CD4-positive, alpha-beta memory T cell (primary cell): ENCODE data around the gene USP24. TPM values are rescaled to one million over a fixed set of nuclear protein-coding genes. Genes with fewer than 3 reads are reported as not detected.

Source experiments
- CTCF ChIA-PET: fragments of 350-600 bp; sonication (Branson Sonifier 250); formaldehyde crosslinking; loops from one replicate; lab custom pipeline; 2021; ENCODE audit warnings: inconsistent platforms; ENCODE audit not compliant: partially characterized antibody; lab: Charles Lee
- POLR2A ChIA-PET: fragments of 350-600 bp; sonication (Branson Sonifier 250); formaldehyde crosslinking; loops from one replicate; lab custom pipeline; 2021; ENCODE audit not compliant: partially characterized antibody; lab: Charles Lee
- DNase-seq, 5 donors: peaks; one replicate each; pipeline versions ENCODE4 v3.0.0 to v3.0.0-alpha.2; 2020 to 2022; ENCODE audit warnings: mixed read lengths in 1 of 5
- H3K27ac ChIP-seq: one replicate; pipeline ENCODE4 v1.7.0; 2013; ENCODE audit warnings: low read depth, low read length
- H3K27me3 ChIP-seq: 2 replicates; pipeline ENCODE4 v1.7.0; 2013; ENCODE audit warnings: mild to moderate bottlenecking, low read length, moderate library complexity; ENCODE audit not compliant: insufficient read depth
- H3K36me3 ChIP-seq: 2 replicates; pipeline ENCODE4 v1.7.0; 2013; ENCODE audit warnings: mild to moderate bottlenecking, low read length, moderate library complexity; ENCODE audit not compliant: insufficient read depth
- H3K4me1 ChIP-seq: 2 replicates; pipeline ENCODE4 v1.7.0; 2013; ENCODE audit warnings: mild to moderate bottlenecking, low read length, moderate library complexity; ENCODE audit not compliant: insufficient read depth
- H3K4me3 ChIP-seq, 2 donors: one replicate each; pipeline ENCODE4 v1.7.0; 2013; ENCODE audit warnings: low read length in 2 of 2, mild to moderate bottlenecking in 1 of 2
- H3K9me3 ChIP-seq, 2 donors: one replicate each; pipeline ENCODE4 v1.7.0; 2013; ENCODE audit warnings: low read length in 2 of 2, control low read depth in 1 of 2; ENCODE audit not compliant: control insufficient read depth in 1 of 2
- H3K27ac Mint-ChIP-seq, 7 donors: one replicate each; pipeline ENCODE4 v1.8.0; 2020 to 2021; ENCODE audit warnings: mixed read lengths in 7 of 7, mild to moderate bottlenecking in 6 of 7, inconsistent platforms in 3 of 7, moderate library complexity in 3 of 7
- H3K27me3 Mint-ChIP-seq, 2 donors: one replicate each; pipeline ENCODE4 v1.8.0; 2020 to 2021; ENCODE audit warnings: mixed read lengths in 2 of 2
- H3K36me3 Mint-ChIP-seq, 2 donors: one replicate each; pipeline ENCODE4 v1.8.0; 2020 to 2021; ENCODE audit warnings: mixed read lengths in 2 of 2, inconsistent platforms in 1 of 2, mild to moderate bottlenecking in 1 of 2
- H3K4me1 Mint-ChIP-seq, 4 donors: one replicate each; pipeline ENCODE4 v1.8.0; 2020 to 2021; ENCODE audit warnings: mixed read lengths in 4 of 4, mild to moderate bottlenecking in 1 of 4
- H3K4me3 Mint-ChIP-seq, 8 donors: one replicate each; pipeline ENCODE4 v1.8.0; 2020 to 2021; ENCODE audit warnings: mixed read lengths in 8 of 8, mild to moderate bottlenecking in 7 of 8, moderate library complexity in 6 of 8, inconsistent platforms in 3 of 8
- H3K9me3 Mint-ChIP-seq, 8 donors: one replicate each; pipeline ENCODE4 v1.8.0; 2020 to 2021; ENCODE audit warnings: mixed read lengths in 8 of 8, mild to moderate bottlenecking in 5 of 8, inconsistent platforms in 3 of 8, moderate library complexity in 1 of 8
- intact Hi-C: fragments of 100-400 bp; cut with micrococcal nuclease; formaldehyde crosslinking; loops from one replicate; pipeline ENCODE4 v1.15.1; 2023
- polyA plus RNA-seq, 2 donors: library from polyadenylated mRNA; unstranded; fragments of 300-500 nt; fragmentation: Illumina TruSeq; gene quantifications; one replicate each; pipeline ENCODE4 v1.2.3, GENCODE V29; 2021
- total RNA-seq, 2 experiments: library from RNA; stranded (reverse); gene quantifications; one replicate each; pipeline ENCODE4 v1.2.3, GENCODE V29; 2021

The USP24 gene
- total and polyA plus RNA-seq, 4 experiments from 2014 or later = 1.6 to 74.2 (median 42.1) TPM

DNA sequence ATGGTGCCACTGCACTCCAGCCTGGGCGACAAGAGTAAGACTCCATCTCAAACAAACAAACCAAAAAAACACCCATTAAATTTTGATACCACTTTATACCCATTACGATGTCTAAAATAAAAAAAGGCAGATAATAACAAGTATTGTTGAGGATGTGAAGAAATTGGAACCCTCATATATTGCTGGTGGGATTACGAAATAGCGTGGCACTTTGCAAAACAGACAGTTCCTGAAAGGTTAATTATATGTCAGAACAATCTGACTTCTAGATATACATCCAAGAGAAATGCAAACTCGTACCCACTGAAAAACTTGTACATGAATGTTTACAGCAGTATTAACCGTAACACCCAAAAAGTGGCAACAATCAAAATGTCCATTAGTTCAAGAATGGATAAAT is 70.3 kb downstream of the USP24 start:
- no peaks in the 10 kb centered on the region for H3K27me3 Mint-ChIP-seq
- intact Hi-C loops = no loop called here
- DNase-seq = no peak
- no peak overlapping the region for H3K4me3 Mint-ChIP-seq
- Histone ChIP-seq H3K9me3 (no peaks in the 10 kb centered on the region), H3K27me3 (no peaks in the 10 kb centered on the region), H3K36me3 (peaks cover 37% of the 10 kb centered on the region), H3K4me1 (no peaks in the 10 kb centered on the region), H3K4me3 (no peak overlapping the region), H3K27ac (no peak overlapping the region)
- peaks cover 7 to 14% (median 8%) of the 10 kb centered on the region in 4 donors for H3K4me1 Mint-ChIP-seq
- POLR2A ChIA-PET = no interaction called here
- CTCF ChIA-PET = interaction anchor here (13.5 kb wide), 1 partner anchor 135 kb away, joined by 180 read pairs; no protein-coding TSS in a partner anchor
- H3K9me3 Mint-ChIP-seq = no peaks in the 10 kb centered on the region
- peaks cover 32 to 65% of the 10 kb centered on the region in 2 donors for H3K36me3 Mint-ChIP-seq
- H3K27ac Mint-ChIP-seq = no peak overlapping the region

DNA sequence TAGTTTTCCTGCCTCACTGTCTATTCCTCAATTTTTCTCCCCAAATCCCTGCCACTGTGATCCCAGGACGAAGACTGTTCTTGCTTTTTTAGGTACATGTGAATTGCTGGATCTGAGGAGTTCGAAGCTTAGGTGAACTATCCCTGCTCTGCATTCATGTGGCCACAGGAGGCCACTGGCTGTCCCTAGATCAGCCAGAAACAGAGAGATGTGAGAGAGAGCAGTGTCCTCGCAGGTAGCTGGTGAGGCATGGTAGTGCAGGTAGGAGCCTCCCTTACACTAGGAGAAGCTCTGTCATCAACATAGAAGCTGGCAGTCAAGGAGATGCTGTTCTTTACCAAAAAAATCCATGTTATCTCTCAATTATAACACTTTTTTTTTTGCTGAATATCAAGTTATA is 71.5 kb downstream of the USP24 start:
- Histone ChIP-seq H3K9me3 (no peaks in the 10 kb centered on the region), H3K4me1 (no peaks in the 10 kb centered on the region), H3K27me3 (no peaks in the 10 kb centered on the region), H3K27ac (no peak overlapping the region), H3K36me3 (peaks cover 42% of the 10 kb centered on the region), H3K4me3 (no peak overlapping the region)
- no peak for DNase-seq
- H3K4me3 Mint-ChIP-seq = no peak overlapping the region
- H3K4me1 Mint-ChIP-seq = peaks cover 8 to 12% (median 10%) of the 10 kb centered on the region in 4 donors
- intact Hi-C loops = no loop called here
- peaks cover 32 to 71% of the 10 kb centered on the region in 2 donors for H3K36me3 Mint-ChIP-seq
- ChIA-PET CTCF (interaction anchor here (1.2 to 13.5 kb wide), 4 partner anchors 9 to 136 kb away, joined by 4 to 180 read pairs (median 4); no protein-coding TSS in a partner anchor), POLR2A (interaction anchor here (1.1 kb wide), 1 partner anchor 69 kb away, joined by 4 read pairs; no protein-coding TSS in a partner anchor)
- peak overlapping the region in 3 of 7 donors; percentile 16 to 68 (median 17) for H3K27ac Mint-ChIP-seq
- H3K27me3 Mint-ChIP-seq = no peaks in the 10 kb centered on the region
- H3K9me3 Mint-ChIP-seq = no peaks in the 10 kb centered on the region

DNA sequence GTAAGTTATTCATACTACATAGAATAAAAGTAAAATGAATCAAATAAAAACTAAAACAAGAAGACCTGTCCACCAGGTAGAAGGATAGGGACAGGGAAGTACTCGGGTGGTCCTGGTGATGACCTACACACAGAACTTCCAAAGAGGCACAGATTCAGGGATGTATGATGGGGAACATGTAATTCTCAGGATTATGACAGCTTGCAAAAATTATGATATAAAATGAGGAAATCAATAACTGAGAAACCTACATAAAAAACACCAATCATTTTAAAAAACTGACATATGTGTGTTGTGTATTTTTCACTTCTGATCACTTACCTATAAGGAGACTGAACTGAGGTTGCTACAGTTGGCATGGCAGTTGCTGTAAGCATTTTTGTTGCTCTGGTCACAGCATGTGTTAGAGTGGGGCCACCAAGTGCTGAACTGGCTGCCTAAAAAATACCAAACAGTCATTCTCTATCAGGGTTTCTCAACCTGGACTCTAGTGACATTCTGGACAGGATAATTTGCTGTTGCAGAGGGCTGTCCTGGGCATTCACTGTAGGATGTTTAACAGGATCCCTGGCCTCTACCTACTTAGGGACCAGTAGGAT is 73.8 kb downstream of the USP24 start:
- no peak overlapping the region for H3K4me3 ChIP-seq
- Mint-ChIP-seq H3K36me3 (peaks cover 26 to 60% of the 10 kb centered on the region in 2 donors), H3K27me3 (no peaks in the 10 kb centered on the region), H3K27ac (peak overlapping the region in 6 of 7 donors; percentile 19 to 91 (median 72)), H3K9me3 (no peaks in the 10 kb centered on the region), H3K4me3 (no peak overlapping the region), H3K4me1 (peaks cover 3 to 12% (median 8%) of the 10 kb centered on the region in 4 donors)
- CTCF ChIA-PET = interaction anchor here (1.0 to 13.5 kb wide), 3 partner anchors 11 to 138 kb away, joined by 4 to 180 read pairs (median 9); no protein-coding TSS in a partner anchor
- H3K36me3 ChIP-seq = peaks cover 61% of the 10 kb centered on the region
- POLR2A ChIA-PET = interaction anchor here (0.8 kb wide), 1 partner anchor 72 kb away, joined by 4 read pairs; no protein-coding TSS in a partner anchor
- no peak for DNase-seq
- H3K27ac ChIP-seq = no peak overlapping the region
- H3K4me1 ChIP-seq = no peaks in the 10 kb centered on the region
- intact Hi-C loops = loop anchor here (2.0 kb wide), 1 partner anchor 73 kb away; the partner anchor contains the start of gene USP24
- no peaks in the 10 kb centered on the region for H3K27me3 ChIP-seq
- H3K9me3 ChIP-seq = no peaks in the 10 kb centered on the region

DNA sequence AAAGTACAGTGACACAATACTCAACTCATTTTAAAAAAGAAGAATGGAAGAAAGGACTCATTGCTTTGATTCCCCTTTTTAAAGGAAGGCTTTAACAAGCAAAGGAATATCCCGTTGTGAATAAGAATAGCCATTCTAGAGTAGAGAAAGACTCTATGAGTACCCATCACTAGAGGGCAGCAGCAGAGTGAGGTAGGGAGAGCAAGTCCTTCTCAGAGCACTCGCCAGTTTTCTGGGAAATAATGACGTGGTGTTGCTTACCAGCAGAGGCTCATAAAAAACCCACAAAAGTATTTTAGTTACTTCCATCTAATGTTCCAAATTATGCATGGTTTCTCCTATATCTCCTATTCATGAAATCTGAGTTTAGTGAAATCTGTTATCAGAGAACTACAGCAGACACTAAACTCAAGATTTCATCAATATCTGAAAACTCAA is 74.6 kb downstream of the USP24 start:
- peaks cover 19 to 52% of the 10 kb centered on the region in 2 donors for H3K36me3 Mint-ChIP-seq
- DNase-seq = peak; percentile 70 to 79 (median 73)
- ChIA-PET POLR2A (no interaction called here), CTCF (interaction anchor here (0.7 to 13.5 kb wide), 8 partner anchors 8 to 148 kb away, joined by 3 to 180 read pairs (median 4); no protein-coding TSS in a partner anchor)
- H3K4me3 Mint-ChIP-seq = no peak overlapping the region
- H3K27ac Mint-ChIP-seq = peak overlapping the region; percentile 19 to 90 (median 70)
- no peaks in the 10 kb centered on the region for H3K27me3 ChIP-seq
- peaks cover 5 to 12% (median 8%) of the 10 kb centered on the region in 4 donors for H3K4me1 Mint-ChIP-seq
- no peak overlapping the region for H3K27ac ChIP-seq
- H3K4me3 ChIP-seq = no peak overlapping the region
- no peaks in the 10 kb centered on the region for H3K9me3 Mint-ChIP-seq
- intact Hi-C loops = loop anchor here (1.0 to 2.0 kb wide), 3 partner anchors 74 to 198 kb away; partner anchors contain the start of gene USP24
- no peaks in the 10 kb centered on the region for H3K27me3 Mint-ChIP-seq
- H3K4me1 ChIP-seq = no peaks in the 10 kb centered on the region
- H3K9me3 ChIP-seq = no peaks in the 10 kb centered on the region
- H3K36me3 ChIP-seq = peaks cover 63% of the 10 kb centered on the region

DNA sequence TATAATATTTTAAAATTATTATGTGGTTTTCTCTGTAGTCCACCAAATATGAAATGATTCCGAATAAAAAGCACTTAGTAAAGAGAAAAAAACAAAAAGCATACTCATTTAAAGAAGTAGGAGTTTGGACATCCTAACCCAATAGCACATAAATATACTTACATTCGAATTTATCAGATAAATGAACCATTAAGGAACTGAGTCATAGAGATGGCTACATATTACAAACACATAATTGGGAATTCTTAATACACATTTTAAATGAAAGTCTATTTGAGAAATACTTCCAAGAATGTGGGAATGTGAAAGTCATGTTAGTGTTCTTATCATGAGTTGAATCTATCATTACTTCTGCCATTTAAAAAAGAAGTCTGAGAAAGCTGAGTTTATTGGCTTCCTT is 75.0 kb downstream of the USP24 start:
- Histone ChIP-seq H3K27ac (no peak overlapping the region), H3K4me3 (no peak overlapping the region), H3K27me3 (no peaks in the 10 kb centered on the region), H3K36me3 (peaks cover 59% of the 10 kb centered on the region), H3K9me3 (no peaks in the 10 kb centered on the region), H3K4me1 (no peaks in the 10 kb centered on the region)
- DNase-seq = no peak
- POLR2A ChIA-PET = no interaction called here
- CTCF ChIA-PET = interaction anchor here (0.7 to 13.5 kb wide), 7 partner anchors 8 to 149 kb away, joined by 3 to 180 read pairs (median 4); no protein-coding TSS in a partner anchor
- peak overlapping the region in 2 of 7 donors; percentile 19 to 87 for H3K27ac Mint-ChIP-seq
- H3K9me3 Mint-ChIP-seq = no peaks in the 10 kb centered on the region
- H3K27me3 Mint-ChIP-seq = no peaks in the 10 kb centered on the region
- no peak overlapping the region for H3K4me3 Mint-ChIP-seq
- peaks cover 15 to 47% of the 10 kb centered on the region in 2 donors for H3K36me3 Mint-ChIP-seq
- intact Hi-C loops = loop anchor here (1.0 to 2.0 kb wide), 3 partner anchors 75 to 198 kb away; partner anchors contain the start of gene USP24
- peaks cover 5 to 12% (median 8%) of the 10 kb centered on the region in 4 donors for H3K4me1 Mint-ChIP-seq

DNA sequence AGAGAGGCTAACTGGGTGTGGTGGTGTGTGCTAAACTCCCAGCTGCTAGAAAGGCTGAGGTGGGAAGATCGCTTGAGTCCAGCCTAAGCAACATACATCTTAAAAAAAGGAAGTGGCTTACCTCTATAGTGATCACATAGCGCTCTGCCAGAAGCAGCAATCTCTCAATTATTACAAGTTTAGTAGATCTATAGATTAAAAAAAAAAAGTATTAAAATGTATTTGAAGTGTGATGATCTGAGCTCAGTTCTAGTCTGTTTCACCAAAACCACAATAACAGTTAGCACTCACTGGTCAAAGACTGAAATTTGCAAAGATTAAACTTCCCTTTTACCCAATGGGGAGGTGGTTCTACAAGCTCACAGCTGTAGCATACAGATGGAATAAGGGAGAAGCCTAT is 76.3 kb downstream of the USP24 start:
- Histone ChIP-seq H3K9me3 (no peaks in the 10 kb centered on the region), H3K36me3 (peaks cover 64% of the 10 kb centered on the region), H3K4me1 (no peaks in the 10 kb centered on the region), H3K27me3 (no peaks in the 10 kb centered on the region), H3K4me3 (no peak overlapping the region), H3K27ac (no peak overlapping the region)
- DNase-seq = no peak
- ChIA-PET CTCF (interaction anchor here (1.4 to 13.5 kb wide), 5 partner anchors 10 to 141 kb away, joined by 3 to 180 read pairs (median 4); no protein-coding TSS in a partner anchor), POLR2A (interaction anchor here (0.8 kb wide), 1 partner anchor 9 kb away, joined by 3 read pairs; no protein-coding TSS in a partner anchor)
- Mint-ChIP-seq H3K27me3 (no peaks in the 10 kb centered on the region), H3K4me1 (peaks cover 5 to 12% (median 8%) of the 10 kb centered on the region in 4 donors), H3K36me3 (peaks cover 22 to 44% of the 10 kb centered on the region in 2 donors), H3K4me3 (no peak overlapping the region), H3K9me3 (no peaks in the 10 kb centered on the region), H3K27ac (peak overlapping the region in 3 of 7 donors; percentile 30 to 64 (median 30))
- intact Hi-C loops = no loop called here
